K562 (cell line): ENCODE data around the gene OGFR. TPM values are rescaled to one million over a fixed set of nuclear protein-coding genes. Genes with fewer than 3 reads are reported as not detected.

Experiments
- E2F6 ChIP-seq, 2 experiments: IDR thresholded peaks; 2 replicates each; pipeline ENCODE4 v1.6.1; 2011; ENCODE audit warnings: borderline replicate concordance in 1 of 2, control low read depth in 1 of 2, low read depth in 1 of 2, low read length in 1 of 2, mild to moderate bottlenecking in 1 of 2, mixed read lengths in 1 of 2, moderate library complexity in 1 of 2; ENCODE audit not compliant: insufficient read depth in 1 of 2, insufficient read length in 1 of 2, poor library complexity in 1 of 2, severe bottlenecking in 1 of 2; ENCODE audit errors: extremely low read depth in 1 of 2
- FOXJ2 ChIP-seq: fragments of 200-800 bp; sonication (Bioruptor generic); IDR thresholded peaks from 2 replicates; pipeline ENCODE4 v1.6.1; 2016; ENCODE audit warnings: missing genetic modification characterization, missing compliant biosample characterization
- FOXK2 ChIP-seq, 2 experiments: fragments of 450-650 bp; IDR thresholded peaks in 1 of 2; conservative IDR thresholded peaks in 1 of 2; 2 replicates each; pipeline ENCODE4 v1.6.1; 2016; ENCODE audit warnings: low read depth in 2 of 2, mild to moderate bottlenecking in 1 of 2
- KLF6 ChIP-seq: fragments of 250-450 bp; sonication (Bioruptor Pico); IDR thresholded peaks from 2 replicates; pipeline ENCODE4 v1.4.0; 2020; ENCODE audit warnings: mild to moderate bottlenecking, moderate library complexity, borderline replicate concordance
- LARP7 ChIP-seq: fragments of 450-650 bp; IDR thresholded peaks from 2 replicates; pipeline ENCODE4 v1.6.1; 2016
- MAFF ChIP-seq: IDR thresholded peaks from 2 replicates; pipeline ENCODE4 v1.6.1; 2012; ENCODE audit warnings: low read length, improper control_type of control experiment
- NCOA2 ChIP-seq, 2 experiments: fragments of 450-650 bp; IDR thresholded peaks; 2 replicates each; pipeline ENCODE4 v1.6.1; 2018; ENCODE audit warnings: mild to moderate bottlenecking in 2 of 2, moderate library complexity in 1 of 2; ENCODE audit not compliant: partially characterized antibody in 2 of 2
- NFYB ChIP-seq: IDR thresholded peaks from 2 replicates; pipeline ENCODE4 v1.6.1; 2011; ENCODE audit warnings: mild to moderate bottlenecking, moderate library complexity; ENCODE audit not compliant: insufficient read length; ENCODE audit errors: extremely low read depth
- PCBP2 ChIP-seq: fragments of 200-400 bp; formaldehyde crosslinking; IDR thresholded peaks from 2 replicates; pipeline ENCODE4 v1.6.1; 2018; ENCODE audit warnings: low read length, low read depth, mild to moderate bottlenecking, moderate library complexity; ENCODE audit not compliant: poor library complexity, severe bottlenecking
- PHB ChIP-seq: fragments of 250-450 bp; sonication (Bioruptor Pico); IDR thresholded peaks from 2 replicates; pipeline ENCODE4 v1.5.0; 2021
- POLR2AphosphoS5 ChIP-seq: IDR thresholded peaks from 2 replicates; pipeline ENCODE4 v1.6.1; 2011; ENCODE audit warnings: mild to moderate bottlenecking, low read depth, low read length, moderate library complexity; ENCODE audit not compliant: control insufficient read depth, insufficient read depth
- POLR2B ChIP-seq: fragments of 450-650 bp; IDR thresholded peaks from 2 replicates; pipeline ENCODE4 v1.6.1; 2018; ENCODE audit warnings: low read depth; ENCODE audit not compliant: partially characterized antibody
- RBFOX2 ChIP-seq: fragments of 200-400 bp; formaldehyde crosslinking; IDR thresholded peaks from 2 replicates; pipeline ENCODE4 v1.6.1; 2017; ENCODE audit warnings: low read depth, mild to moderate bottlenecking, low read length, moderate library complexity
- RNF2 ChIP-seq: sonication (generic); IDR thresholded peaks from 2 replicates; pipeline ENCODE4 v1.6.1; 2016
- SAFB2 ChIP-seq: fragments of 200-400 bp; formaldehyde crosslinking; IDR thresholded peaks from 2 replicates; pipeline ENCODE4 v1.6.1; 2018; ENCODE audit warnings: borderline replicate concordance, low read length, low read depth, moderate library complexity; ENCODE audit not compliant: severe bottlenecking
- THRB ChIP-seq: fragments of 450-650 bp; formaldehyde crosslinking; conservative IDR thresholded peaks from 2 replicates; pipeline ENCODE4 v1.4.0; 2022; ENCODE audit warnings: mild to moderate bottlenecking, missing genetic modification characterization
- TSC22D4 ChIP-seq: fragments of 450-650 bp; IDR thresholded peaks from 2 replicates; pipeline ENCODE4 v1.6.1; 2016; ENCODE audit warnings: missing genetic modification characterization, missing biosample characterization, control low read depth
- YY1 ChIP-seq, 3 experiments: IDR thresholded peaks; 2 replicates each; pipeline ENCODE4 v1.6.1; 2011; ENCODE audit warnings: low read length in 2 of 3, mild to moderate bottlenecking in 2 of 3, moderate library complexity in 2 of 3, borderline replicate concordance in 1 of 3, control low read depth in 1 of 3, low read depth in 1 of 3; ENCODE audit not compliant: insufficient read depth in 3 of 3, insufficient replicate concordance in 2 of 3, control insufficient read depth in 1 of 3, insufficient read length in 1 of 3; ENCODE audit errors: extremely low read depth in 1 of 3
- ZBTB7A ChIP-seq: IDR thresholded peaks from 2 replicates; pipeline ENCODE4 v1.6.1; 2011; ENCODE audit warnings: low read depth, mild to moderate bottlenecking, low read length, moderate library complexity, borderline replicate concordance; ENCODE audit not compliant: control insufficient read depth
- ZNF395 ChIP-seq: fragments of 200-800 bp; sonication (Bioruptor generic); IDR thresholded peaks from 2 replicates; pipeline ENCODE4 v1.6.1; 2017; ENCODE audit warnings: missing genetic modification characterization, missing compliant biosample characterization
- ZNF41 ChIP-seq: fragments of 250-450 bp; sonication (Bioruptor Pico); conservative IDR thresholded peaks from 2 replicates; pipeline ENCODE4 v1.4.0; 2020; ENCODE audit warnings: mild to moderate bottlenecking
- ZNF511 ChIP-seq: sonication (generic); formaldehyde crosslinking; IDR thresholded peaks from 2 replicates; pipeline ENCODE4 v1.8.0; 2022; ENCODE audit warnings: mild to moderate bottlenecking, missing genetic modification reagents
- polyA plus RNA-seq, 8 experiments: library from polyadenylated mRNA; depleted of rRNA in 4 of 8; stranded (reverse) in 5 of 8; unstranded in 3 of 8; fragments of >200 nt; fragmentation: Nextera tagmentation in 2 of 8; fragmentation: Illumina TruSeq in 1 of 8; extraction: Ambion mirVana in 2 of 8; extraction: Trizol in 1 of 8; gene quantifications; 2 replicates each; pipeline versions ENCODE4 v1.2.1 to v1.2.3, GENCODE V29; 2011 to 2014; ENCODE audit warnings: inconsistent platforms in 1 of 8, missing spikeins in 1 of 8
- total RNA-seq, 7 experiments: library from RNA; depleted of rRNA in 6 of 7; stranded (reverse); fragments of >200 nt in 6 of 7; fragmentation: Illumina TruSeq in 2 of 7; extraction: Trizol in 2 of 7; gene quantifications; 2 replicates each; pipeline versions ENCODE4 v1.2.1 to v1.2.3, GENCODE V29; 2011 to 2021; ENCODE audit warnings: low replicate concordance in 1 of 7

The OGFR gene
- total and polyA plus RNA-seq, 9 of the 15 experiments (the other 6 are each of a cell fraction or from before 2014, with no cell fraction given), result 0.39 to 56.3 (median 17.5) TPM

- TF ChIP-seq ZNF395 (CRISPR knock-in tag) (no peak), ZNF41 (CRISPR knock-in tag) (0 out of 2 replicates have a peak, but pooled peaks have one; percentile 13), POLR2AphosphoS5 (peak; percentile 79), FOXJ2 (tag) (no peak), ZNF511 (CRISPR knock-in tag) (no peak), RBFOX2 (peak; percentile 90), POLR2B (peak; percentile 84), THRB (CRISPR knock-in tag) (no peak), FOXK2 (conservative IDR thresholded peaks at IDR 0.05 in 1 of 2, IDR thresholded peaks at IDR 0.05 in 1 of 2; ENCODE audit: low read depth in 2 of 2) (peak in 1 of 2 experiments; percentile 33; a peak in 2 of 4 replicates), YY1 (IDR thresholded peaks at IDR 0.05; ENCODE audit: borderline replicate concordance in 1 of 3, control insufficient read depth in 1 of 3, extremely low read depth in 1 of 3, insufficient read depth in 3 of 3, insufficient read length in 1 of 3, insufficient replicate concordance in 2 of 3, low read depth in 1 of 3, low read length in 2 of 3) (peak in 2 of 3 experiments; percentile 55 to 61), KLF6 (0 out of 2 replicates have a peak, but pooled peaks have one; percentile 45), NCOA2 (IDR thresholded peaks at IDR 0.05; ENCODE audit: partially characterized antibody in 2 of 2) (no peak), TSC22D4 (tag) (no peak), E2F6 (IDR thresholded peaks at IDR 0.05; ENCODE audit: borderline replicate concordance in 1 of 2, extremely low read depth in 1 of 2, insufficient read depth in 1 of 2, insufficient read length in 1 of 2, low read depth in 1 of 2, low read length in 1 of 2, poor library complexity in 1 of 2, severe bottlenecking in 1 of 2) (peak in 1 of 2 experiments; percentile 79), NFYB (peak; percentile 34), PHB (CRISPR knock-in tag) (no peak), PCBP2 (no peak), RNF2 (no peak), SAFB2 (no peak), LARP7 (no peak), ZBTB7A (peak; percentile 91; the same call in 1 of the 2 replicates), MAFF (no peak)
Observed at GRCh38 chr20:62794007-62794724, 10.5 kb upstream of the OGFR start (continued).
